Measurements from ENCODE around the gene TNRC6B. TPM values are rescaled to one million over a fixed set of nuclear protein-coding genes. Genes with fewer than 3 reads are reported as not detected.
"Not testable (repeated sequence)": the region's sequence is repeated elsewhere in the genome, so short reads cannot be mapped to it uniquely, and the experiment has no call there.

The TNRC6B gene
- total RNA-seq, 1 experiment from 2014 or later: 62.7 TPM

DNA sequence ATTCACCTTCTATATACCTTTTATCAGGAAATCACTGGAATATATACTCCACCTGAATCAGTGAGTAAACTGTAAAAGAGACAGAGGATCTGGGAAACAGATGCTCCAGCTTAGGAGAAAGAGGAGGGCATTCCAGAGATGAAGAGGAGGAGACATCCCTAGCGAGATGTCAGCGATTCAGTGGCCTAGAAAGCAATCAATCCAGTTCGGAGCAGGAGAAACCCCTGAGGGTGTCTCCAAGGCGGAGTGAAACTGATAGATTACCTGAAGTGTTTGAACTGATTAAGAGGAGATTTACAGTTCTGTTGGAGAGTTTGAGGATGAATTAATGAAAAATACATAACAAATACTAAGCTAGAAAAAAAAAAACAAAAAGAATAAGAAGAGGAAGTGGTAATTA, 24.5 kb upstream of the TNRC6B start:
- no peaks in the 10 kb centered on the region for H3K27me3 ChIP-seq (ENCODE audit: insufficient read depth, low read depth)
- intact Hi-C loops (cut with micrococcal nuclease; ENCODE audit: unreplicated experiment): no loop called here
- DNase-seq: no peak
- TF ChIP-seq EZH2 (IDR thresholded peaks at IDR 0.05; ENCODE audit: low read depth): no peak
- TF ChIP-seq, protein P1, sequence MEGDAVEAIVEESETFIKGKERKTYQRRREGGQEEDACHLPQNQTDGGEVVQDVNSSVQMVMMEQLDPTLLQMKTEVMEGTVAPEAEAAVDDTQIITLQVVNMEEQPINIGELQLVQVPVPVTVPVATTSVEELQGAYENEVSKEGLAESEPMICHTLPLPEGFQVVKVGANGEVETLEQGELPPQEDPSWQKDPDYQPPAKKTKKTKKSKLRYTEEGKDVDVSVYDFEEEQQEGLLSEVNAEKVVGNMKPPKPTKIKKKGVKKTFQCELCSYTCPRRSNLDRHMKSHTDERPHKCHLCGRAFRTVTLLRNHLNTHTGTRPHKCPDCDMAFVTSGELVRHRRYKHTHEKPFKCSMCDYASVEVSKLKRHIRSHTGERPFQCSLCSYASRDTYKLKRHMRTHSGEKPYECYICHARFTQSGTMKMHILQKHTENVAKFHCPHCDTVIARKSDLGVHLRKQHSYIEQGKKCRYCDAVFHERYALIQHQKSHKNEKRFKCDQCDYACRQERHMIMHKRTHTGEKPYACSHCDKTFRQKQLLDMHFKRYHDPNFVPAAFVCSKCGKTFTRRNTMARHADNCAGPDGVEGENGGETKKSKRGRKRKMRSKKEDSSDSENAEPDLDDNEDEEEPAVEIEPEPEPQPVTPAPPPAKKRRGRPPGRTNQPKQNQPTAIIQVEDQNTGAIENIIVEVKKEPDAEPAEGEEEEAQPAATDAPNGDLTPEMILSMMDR (conservative IDR thresholded peaks at IDR 0.05): no peak
- H3K36me3 ChIP-seq (ENCODE audit: low read depth): no peaks in the 10 kb centered on the region
- no peaks in the 10 kb centered on the region for H4K20me1 ChIP-seq (ENCODE audit: insufficient read depth)
- POLR2A ChIA-PET (ENCODE audit: unreplicated experiment): no interaction called here
- no peaks in the 10 kb centered on the region for H3K79me2 ChIP-seq (ENCODE audit: low read depth)
- H3K27ac ChIP-seq: no peak overlapping the region
- H3K9me3 ChIP-seq (ENCODE audit: insufficient read depth, low read depth): peaks cover 8% of the 10 kb centered on the region
- H3K4me1 ChIP-seq (replicated peaks; ENCODE audit: insufficient read depth): peaks cover 23% of the 10 kb centered on the region
- no peak overlapping the region for H3K4me2 ChIP-seq
- no TSS peak for BruUV-seq (replicated peaks)
- H3K9me2 ChIP-seq (ENCODE audit: insufficient read depth): no peaks in the 10 kb centered on the region
- CTCF ChIA-PET: no interaction called here
- no peak overlapping the region for H3K4me3 ChIP-seq
- peaks cover 31% of the 10 kb centered on the region for H3F3A ChIP-seq (ENCODE audit: insufficient read depth, low read depth)
- H2AFZ ChIP-seq: no peak overlapping the region

DNA sequence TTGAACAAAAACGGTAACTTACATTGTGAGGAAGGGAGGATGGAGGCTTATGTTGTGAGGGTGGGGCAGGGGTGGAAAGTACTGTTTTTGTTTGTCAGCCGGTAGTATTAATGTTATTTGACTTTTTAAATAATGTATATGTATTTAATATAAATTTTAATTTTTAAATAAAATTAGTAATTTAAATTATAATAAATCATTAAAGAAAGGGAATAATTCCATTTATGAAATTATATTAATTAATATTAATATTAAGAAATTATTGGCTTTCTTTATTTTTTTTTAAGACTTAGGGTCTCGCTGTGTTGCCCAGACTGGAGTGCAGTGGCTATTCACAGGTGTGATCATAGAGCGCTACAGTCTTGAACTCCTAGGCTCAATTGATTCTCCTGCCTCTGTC, 24.0 kb upstream of the TNRC6B start:
- Histone ChIP-seq H3F3A (ENCODE audit: insufficient read depth, low read depth) (peaks cover 34% of the 10 kb centered on the region), H3K36me3 (ENCODE audit: low read depth) (no peaks in the 10 kb centered on the region), H3K27me3 (ENCODE audit: insufficient read depth, low read depth) (no peaks in the 10 kb centered on the region), H3K4me2 (no peak overlapping the region), H4K20me1 (ENCODE audit: insufficient read depth) (no peaks in the 10 kb centered on the region), H3K9me3 (ENCODE audit: insufficient read depth, low read depth) (peaks cover 8% of the 10 kb centered on the region), H3K9me2 (ENCODE audit: insufficient read depth) (no peaks in the 10 kb centered on the region), H3K4me1 (replicated peaks; ENCODE audit: insufficient read depth) (peaks cover 26% of the 10 kb centered on the region), H3K4me3 (no peak overlapping the region), H2AFZ (no peak overlapping the region), H3K79me2 (ENCODE audit: low read depth) (no peaks in the 10 kb centered on the region), H3K27ac (no peak overlapping the region)
- no peak for DNase-seq
- POLR2A ChIA-PET (ENCODE audit: unreplicated experiment): no interaction called here
- intact Hi-C loops (cut with micrococcal nuclease; ENCODE audit: unreplicated experiment): no loop called here
- TF ChIP-seq, protein P1 (conservative IDR thresholded peaks at IDR 0.05): no peak
- no peak for TF ChIP-seq EZH2 (IDR thresholded peaks at IDR 0.05; ENCODE audit: low read depth)
- BruUV-seq (replicated peaks): no TSS peak
- CTCF ChIA-PET: no interaction called here

DNA sequence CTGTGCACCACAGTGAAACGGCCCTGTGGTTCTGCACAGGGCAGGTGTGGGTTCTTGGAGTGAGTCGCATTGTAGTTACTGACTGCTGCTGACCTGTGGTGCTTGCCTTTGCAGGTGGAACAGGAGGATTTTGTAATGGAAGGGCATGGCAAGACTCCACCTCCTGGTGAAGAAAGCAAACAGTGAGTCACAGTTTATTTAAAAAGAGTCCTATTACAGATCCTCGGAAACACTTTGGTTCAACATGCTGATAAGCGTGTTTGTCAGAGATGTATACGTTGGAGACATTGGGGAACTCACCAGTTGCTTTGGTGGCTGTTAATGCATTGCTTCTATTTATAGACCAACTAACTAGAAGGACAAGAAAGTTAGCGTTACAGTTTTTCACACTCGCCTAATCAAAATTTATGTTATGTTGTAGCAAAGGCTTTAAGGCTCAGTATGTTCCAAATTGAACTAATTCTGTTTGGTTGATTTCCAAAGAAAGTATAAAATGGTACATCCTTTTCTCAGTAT, 21.7 kb upstream of the TNRC6B start:
- no peaks in the 10 kb centered on the region for H4K20me1 ChIP-seq (ENCODE audit: insufficient read depth)
- TF ChIP-seq, protein P1 (conservative IDR thresholded peaks at IDR 0.05): peak; percentile 54; the same call in 1 of the 2 replicates
- no peak for TF ChIP-seq EZH2 (IDR thresholded peaks at IDR 0.05; ENCODE audit: low read depth)
- POLR2A ChIA-PET (ENCODE audit: unreplicated experiment): no interaction called here
- no peak overlapping the region for H2AFZ ChIP-seq
- peaks cover 35% of the 10 kb centered on the region for H3F3A ChIP-seq (ENCODE audit: insufficient read depth, low read depth)
- intact Hi-C loops (cut with micrococcal nuclease; ENCODE audit: unreplicated experiment): loop anchor here (1.0 kb wide), 2 partner anchors 21 to 112 kb away; partner anchors contain the start of gene TNRC6B
- H3K9me2 ChIP-seq (ENCODE audit: insufficient read depth): no peaks in the 10 kb centered on the region
- H3K9me3 ChIP-seq (ENCODE audit: insufficient read depth, low read depth): peaks cover 8% of the 10 kb centered on the region
- peaks cover 26% of the 10 kb centered on the region for H3K4me1 ChIP-seq (replicated peaks; ENCODE audit: insufficient read depth)
- H3K79me2 ChIP-seq (ENCODE audit: low read depth): no peaks in the 10 kb centered on the region
- CTCF ChIA-PET: no interaction called here
- peak overlapping the region; percentile 0; the same call in 1 of the 2 replicates for H3K4me3 ChIP-seq
- no peaks in the 10 kb centered on the region for H3K36me3 ChIP-seq (ENCODE audit: low read depth)
- H3K27ac ChIP-seq: peak overlapping the region; percentile 36
- peak; percentile 68 to 98 for DNase-seq
- no peaks in the 10 kb centered on the region for H3K27me3 ChIP-seq (ENCODE audit: insufficient read depth, low read depth)
- BruUV-seq (replicated peaks): no TSS peak
- H3K4me2 ChIP-seq: peak overlapping the region; percentile 61

DNA sequence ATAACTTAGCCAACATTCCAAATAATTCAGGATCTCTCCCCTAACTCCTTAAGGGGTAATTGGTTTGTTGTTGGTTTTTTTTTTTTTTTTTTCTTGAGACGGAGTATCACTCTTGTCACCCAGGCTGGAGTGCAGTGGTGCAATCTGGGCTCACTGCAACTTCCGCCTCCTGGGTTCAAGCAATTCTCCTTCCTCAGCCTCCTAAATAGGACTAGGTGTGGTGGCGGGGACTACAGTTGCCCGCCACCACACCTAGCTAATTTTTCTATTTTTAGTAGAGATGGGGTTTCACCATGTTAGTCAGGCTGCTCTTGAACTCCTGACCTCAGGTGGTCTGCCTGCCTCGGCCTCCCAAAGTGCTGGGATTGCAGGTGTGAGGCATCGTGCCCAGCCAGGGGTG, 21.0 kb upstream of the TNRC6B start:
- Histone ChIP-seq H3F3A (ENCODE audit: insufficient read depth, low read depth) (peaks cover 31% of the 10 kb centered on the region), H3K4me1 (replicated peaks; ENCODE audit: insufficient read depth) (peaks cover 26% of the 10 kb centered on the region), H3K4me2 (peak overlapping the region; percentile 61), H3K4me3 (peak overlapping the region; percentile 0; the same call in 1 of the 2 replicates), H3K27ac (peak overlapping the region; percentile 36)
- POLR2A ChIA-PET (ENCODE audit: unreplicated experiment); H3K9me3 ChIP-seq (ENCODE audit: insufficient read depth, low read depth); H3K36me3 ChIP-seq (ENCODE audit: low read depth); H3K27me3 ChIP-seq (ENCODE audit: insufficient read depth, low read depth); H4K20me1 ChIP-seq (ENCODE audit: insufficient read depth); DNase-seq; H2AFZ ChIP-seq; H3K9me2 ChIP-seq (ENCODE audit: insufficient read depth); CTCF ChIA-PET; H3K79me2 ChIP-seq (ENCODE audit: low read depth); BruUV-seq (replicated peaks): not testable (repeated sequence)
- intact Hi-C loops (cut with micrococcal nuclease; ENCODE audit: unreplicated experiment): loop anchor here (1.0 kb wide), 2 partner anchors 21 to 112 kb away; partner anchors contain the start of gene TNRC6B

Data from PC-9 (cell line).